ENCODE measurements around the gene EDC3. TPM values are rescaled to one million over a fixed set of nuclear protein-coding genes. Genes with fewer than 3 reads are reported as not detected.

The EDC3 gene
- total RNA-seq, 2 donors from 2014 or later: 44.5 to 48.3 TPM

- Mint-ChIP-seq H3K27me3 (ENCODE audit: insufficient read depth) (peaks cover 10% of the 10 kb centered on the region), H3K4me3 (no peak overlapping the region)
These were observed 90.1 kb downstream of the EDC3 start for GRCh38 chr15:74605795-74606150.

GRCh38 chr15:74604983-74605794 lies 90.6 kb downstream of the EDC3 start:
- TF ChIP-seq CTCF (conservative IDR thresholded peaks at IDR 0.05): no peak
- Histone ChIP-seq H3K9ac (ENCODE audit: extremely low read depth, low read length, poor library complexity, severe bottlenecking) (no peak overlapping the region), H3K36me3 (ENCODE audit: control insufficient read depth, insufficient read depth, low read length) (no peaks in the 10 kb centered on the region), H3K27ac (ENCODE audit: low read depth, low read length) (no peak overlapping the region), H3K9me3 (ENCODE audit: control insufficient read depth, low read length) (no peaks in the 10 kb centered on the region), H3K4me3 (ENCODE audit: low read length) (no peak overlapping the region), H3K4me1 (ENCODE audit: control insufficient read depth, insufficient read depth, low read length) (peaks cover 2% of the 10 kb centered on the region), H3K27me3 (ENCODE audit: control insufficient read depth, insufficient read depth, low read length, poor library complexity, severe bottlenecking) (no peaks in the 10 kb centered on the region)
- H3K4me3 Mint-ChIP-seq: no peak overlapping the region
- H3K27me3 Mint-ChIP-seq (ENCODE audit: insufficient read depth): peaks cover 10% of the 10 kb centered on the region
- H3K4me1 Mint-ChIP-seq: no peaks in the 10 kb centered on the region
- no peaks in the 10 kb centered on the region for H3K9me3 Mint-ChIP-seq
- no peak overlapping the region for H3K27ac Mint-ChIP-seq
- 87 to 90% methylated on average over 10 to 12 of the region's 12 CpGs for WGBS, 2 experiments (ENCODE audit: insufficient coverage in 1 of 2, insufficient read length in 1 of 2)
- no peaks in the 10 kb centered on the region for H3K36me3 Mint-ChIP-seq (ENCODE audit: low read depth)
- DNase-seq: no peak

More at GRCh38 chr15:74605795-74606150, 90.1 kb downstream of the EDC3 start:
- H3K27me3 ChIP-seq (ENCODE audit: control insufficient read depth, insufficient read depth, low read length, poor library complexity, severe bottlenecking): no peaks in the 10 kb centered on the region
- H3K36me3 Mint-ChIP-seq (ENCODE audit: low read depth): no peaks in the 10 kb centered on the region
- 86 to 100% methylated on average over 1 of the region's 1 CpG for WGBS, 2 experiments (ENCODE audit: insufficient coverage in 1 of 2, insufficient read length in 1 of 2)
- DNase-seq: no peak
- no peak for TF ChIP-seq CTCF (conservative IDR thresholded peaks at IDR 0.05)
- no peak overlapping the region for H3K4me3 ChIP-seq (ENCODE audit: low read length)
- no peaks in the 10 kb centered on the region for H3K4me1 Mint-ChIP-seq
- no peak overlapping the region for H3K27ac ChIP-seq (ENCODE audit: low read depth, low read length)
- H3K27ac Mint-ChIP-seq: no peak overlapping the region
- H3K9me3 ChIP-seq (ENCODE audit: control insufficient read depth, low read length): no peaks in the 10 kb centered on the region
- no peaks in the 10 kb centered on the region for H3K36me3 ChIP-seq (ENCODE audit: control insufficient read depth, insufficient read depth, low read length)
- H3K9ac ChIP-seq (ENCODE audit: extremely low read depth, low read length, poor library complexity, severe bottlenecking): no peak overlapping the region
- peaks cover 8% of the 10 kb centered on the region for H3K4me1 ChIP-seq (ENCODE audit: control insufficient read depth, insufficient read depth, low read length)
- no peaks in the 10 kb centered on the region for H3K9me3 Mint-ChIP-seq

GRCh38 chr15:74603789-74604705 lies 91.8 kb downstream of the EDC3 start:
- Histone ChIP-seq H3K27me3 (ENCODE audit: control insufficient read depth, insufficient read depth, low read length, poor library complexity, severe bottlenecking) (no peaks in the 10 kb centered on the region), H3K9me3 (ENCODE audit: control insufficient read depth, low read length) (no peaks in the 10 kb centered on the region), H3K36me3 (ENCODE audit: control insufficient read depth, insufficient read depth, low read length) (peaks cover 3% of the 10 kb centered on the region), H3K9ac (ENCODE audit: extremely low read depth, low read length, poor library complexity, severe bottlenecking) (no peak overlapping the region), H3K27ac (ENCODE audit: low read depth, low read length) (no peak overlapping the region), H3K4me3 (ENCODE audit: low read length) (no peak overlapping the region), H3K4me1 (ENCODE audit: control insufficient read depth, insufficient read depth, low read length) (no peaks in the 10 kb centered on the region)
- Mint-ChIP-seq H3K36me3 (ENCODE audit: low read depth) (peaks cover 5% of the 10 kb centered on the region), H3K4me1 (no peaks in the 10 kb centered on the region), H3K27me3 (ENCODE audit: insufficient read depth) (peaks cover 10% of the 10 kb centered on the region), H3K9me3 (no peaks in the 10 kb centered on the region), H3K4me3 (no peak overlapping the region), H3K27ac (no peak overlapping the region)
- WGBS, 2 experiments (ENCODE audit: insufficient coverage in 1 of 2, insufficient read length in 1 of 2): 88 to 100% methylated on average over 8 to 11 of the region's 11 CpGs
- no peak for TF ChIP-seq CTCF (conservative IDR thresholded peaks at IDR 0.05)
- DNase-seq: no peak
